ENCODE data around the gene PCDH1.
"Not testable (repeated sequence)": the region's sequence is repeated elsewhere in the genome, so short reads cannot be mapped to it uniquely, and the experiment has no call there.

PCDH1 gene

GRCh38 chr5:141835928-141836670 is 42.1 kb downstream of the PCDH1 start:
- no peak for DNase-seq (ENCODE audit: low read depth, low spot score)

GRCh38 chr5:141834331-141834730 is 43.9 kb downstream of the PCDH1 start:
- DNase-seq (ENCODE audit: low read depth, low spot score): no peak

- no peak for DNase-seq (ENCODE audit: low read depth, low spot score)
Observed at GRCh38 chr5:141832131-141832530, 46.1 kb downstream of the PCDH1 start.

GRCh38 chr5:141828162-141828561 is 50.0 kb downstream of the PCDH1 start:
- no peak for DNase-seq (ENCODE audit: low read depth, low spot score)

- no peak for DNase-seq (ENCODE audit: low read depth, low spot score)
Observed at GRCh38 chr5:141826674-141827073, 51.5 kb downstream of the PCDH1 start.

- DNase-seq (ENCODE audit: low read depth, low spot score): no peak
Observed at GRCh38 chr5:141825791-141826560, 52.2 kb downstream of the PCDH1 start.

GRCh38 chr5:141825241-141825671 is 53.0 kb downstream of the PCDH1 start:
- DNase-seq (ENCODE audit: low read depth, low spot score): no peak

GRCh38 chr5:141824717-141825116 is 53.5 kb downstream of the PCDH1 start:
- DNase-seq (ENCODE audit: low read depth, low spot score): no peak

GRCh38 chr5:141823056-141823455 is 55.2 kb downstream of the PCDH1 start:
- DNase-seq (ENCODE audit: low read depth, low spot score): no peak

GRCh38 chr5:141822144-141822543 is 56.1 kb downstream of the PCDH1 start:
- no peak for DNase-seq (ENCODE audit: low read depth, low spot score)

GRCh38 chr5:141821430-141821925 is 56.7 kb downstream of the PCDH1 start:
- DNase-seq (ENCODE audit: low read depth, low spot score): no peak

GRCh38 chr5:141820686-141821085 is 57.5 kb downstream of the PCDH1 start:
- DNase-seq (ENCODE audit: low read depth, low spot score): not testable (repeated sequence)

GRCh38 chr5:141817631-141818030 is 60.6 kb downstream of the PCDH1 start:
- DNase-seq (ENCODE audit: low read depth, low spot score): no peak

- DNase-seq (ENCODE audit: low read depth, low spot score): peak; percentile 100
Observed at GRCh38 chr5:141816598-141817399, 61.4 kb downstream of the PCDH1 start.

GRCh38 chr5:141815796-141816180 is 62.4 kb downstream of the PCDH1 start:
- DNase-seq (ENCODE audit: low read depth, low spot score): no peak

- DNase-seq (ENCODE audit: low read depth, low spot score): no peak
Observed at GRCh38 chr5:141815051-141815795, 63.0 kb downstream of the PCDH1 start.

- DNase-seq (ENCODE audit: low read depth, low spot score): no peak
Observed at GRCh38 chr5:141814064-141814964, 63.9 kb downstream of the PCDH1 start.

GRCh38 chr5:141812512-141812911 is 65.7 kb downstream of the PCDH1 start:
- DNase-seq (ENCODE audit: low read depth, low spot score): no peak

- DNase-seq (ENCODE audit: low read depth, low spot score): no peak
Observed at GRCh38 chr5:141811287-141812155, 66.7 kb downstream of the PCDH1 start.

Data from iPS DF 19.7 (cell line).